ENCODE measurements around the gene ABCB1.

DNA sequence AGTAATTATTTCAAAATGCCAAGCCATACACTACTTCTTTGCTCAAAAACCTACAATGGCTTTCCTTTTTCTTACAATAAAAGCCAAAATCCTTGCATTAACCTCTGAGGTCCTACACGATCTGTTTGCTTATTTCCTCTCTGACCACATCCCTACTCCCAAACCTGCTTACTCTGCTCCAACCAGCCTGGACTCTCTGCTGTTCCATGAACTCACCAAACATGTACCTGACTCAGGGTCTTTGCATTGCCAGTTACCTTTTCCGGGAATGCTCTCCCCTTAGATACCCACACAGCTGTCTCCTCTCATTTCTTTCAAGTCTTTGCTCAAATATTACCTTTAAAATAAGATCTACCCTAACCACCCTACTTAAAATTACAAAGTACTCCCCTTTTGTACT is 127.5 kb downstream of the ABCB1 start:
- TF ChIP-seq TAF1 (IDR thresholded peaks at IDR 0.05; ENCODE audit: low read depth) (no peak), CEBPB (IDR thresholded peaks at IDR 0.05) (no peak), FOXM1 (IDR thresholded peaks at IDR 0.05; ENCODE audit: borderline replicate concordance, low read depth) (no peak), RAD21 (IDR thresholded peaks at IDR 0.05; ENCODE audit: low read depth) (no peak), NFIC (IDR thresholded peaks at IDR 0.05) (no peak)
- TF ChIP-seq, protein P1, sequence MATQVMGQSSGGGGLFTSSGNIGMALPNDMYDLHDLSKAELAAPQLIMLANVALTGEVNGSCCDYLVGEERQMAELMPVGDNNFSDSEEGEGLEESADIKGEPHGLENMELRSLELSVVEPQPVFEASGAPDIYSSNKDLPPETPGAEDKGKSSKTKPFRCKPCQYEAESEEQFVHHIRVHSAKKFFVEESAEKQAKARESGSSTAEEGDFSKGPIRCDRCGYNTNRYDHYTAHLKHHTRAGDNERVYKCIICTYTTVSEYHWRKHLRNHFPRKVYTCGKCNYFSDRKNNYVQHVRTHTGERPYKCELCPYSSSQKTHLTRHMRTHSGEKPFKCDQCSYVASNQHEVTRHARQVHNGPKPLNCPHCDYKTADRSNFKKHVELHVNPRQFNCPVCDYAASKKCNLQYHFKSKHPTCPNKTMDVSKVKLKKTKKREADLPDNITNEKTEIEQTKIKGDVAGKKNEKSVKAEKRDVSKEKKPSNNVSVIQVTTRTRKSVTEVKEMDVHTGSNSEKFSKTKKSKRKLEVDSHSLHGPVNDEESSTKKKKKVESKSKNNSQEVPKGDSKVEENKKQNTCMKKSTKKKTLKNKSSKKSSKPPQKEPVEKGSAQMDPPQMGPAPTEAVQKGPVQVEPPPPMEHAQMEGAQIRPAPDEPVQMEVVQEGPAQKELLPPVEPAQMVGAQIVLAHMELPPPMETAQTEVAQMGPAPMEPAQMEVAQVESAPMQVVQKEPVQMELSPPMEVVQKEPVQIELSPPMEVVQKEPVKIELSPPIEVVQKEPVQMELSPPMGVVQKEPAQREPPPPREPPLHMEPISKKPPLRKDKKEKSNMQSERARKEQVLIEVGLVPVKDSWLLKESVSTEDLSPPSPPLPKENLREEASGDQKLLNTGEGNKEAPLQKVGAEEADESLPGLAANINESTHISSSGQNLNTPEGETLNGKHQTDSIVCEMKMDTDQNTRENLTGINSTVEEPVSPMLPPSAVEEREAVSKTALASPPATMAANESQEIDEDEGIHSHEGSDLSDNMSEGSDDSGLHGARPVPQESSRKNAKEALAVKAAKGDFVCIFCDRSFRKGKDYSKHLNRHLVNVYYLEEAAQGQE (IDR thresholded peaks at IDR 0.05; ENCODE audit: low read depth): no peak
- TF ChIP-seq, protein P2, sequence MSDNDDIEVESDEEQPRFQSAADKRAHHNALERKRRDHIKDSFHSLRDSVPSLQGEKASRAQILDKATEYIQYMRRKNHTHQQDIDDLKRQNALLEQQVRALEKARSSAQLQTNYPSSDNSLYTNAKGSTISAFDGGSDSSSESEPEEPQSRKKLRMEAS (IDR thresholded peaks at IDR 0.05): no peak

Measured in Ishikawa (cell line).